HepG2 (cell line): Measurements from ENCODE around the gene VWA2. TPM values are rescaled to one million over a fixed set of nuclear protein-coding genes. Genes with fewer than 3 reads are reported as not detected.
A peak's percentile ranks its signal among the peaks of the same experiment; 100 is the strongest.

Source experiments
- DMAP1 ChIP-seq: IDR thresholded peaks from 2 replicates; pipeline ENCODE4 v1.6.1; 2016
- DNMT3B ChIP-seq: conservative IDR thresholded peaks from 2 replicates; pipeline ENCODE4 v1.6.1; 2016; ENCODE audit warnings: missing biosample characterization, control low read depth
- GABPB1 ChIP-seq: IDR thresholded peaks from 2 replicates; pipeline ENCODE4 v1.6.1; 2016; ENCODE audit warnings: mild to moderate bottlenecking, missing genetic modification reagents, moderate library complexity, missing compliant biosample characterization
- GFI1 ChIP-seq: sonication (generic); formaldehyde crosslinking; IDR thresholded peaks from 2 replicates; pipeline ENCODE4 v1.5.0; 2020; ENCODE audit warnings: missing genetic modification reagents, mild to moderate bottlenecking, borderline replicate concordance
- GPBP1L1 ChIP-seq: sonication (generic); formaldehyde crosslinking; IDR thresholded peaks from 2 replicates; pipeline ENCODE4 v1.5.0; 2020; ENCODE audit warnings: mild to moderate bottlenecking, missing genetic modification reagents
- HES4 ChIP-seq: sonication (generic); formaldehyde crosslinking; IDR thresholded peaks from 2 replicates; pipeline ENCODE4 v1.9.0; 2021; ENCODE audit warnings: mild to moderate bottlenecking, missing genetic modification reagents, borderline replicate concordance
- LRRFIP1 ChIP-seq: sonication (generic); formaldehyde crosslinking; conservative IDR thresholded peaks from 2 replicates; pipeline ENCODE4 v1.4.0; 2020; ENCODE audit warnings: missing genetic modification reagents
- MTA1 ChIP-seq: sonication (generic); formaldehyde crosslinking; IDR thresholded peaks from 2 replicates; pipeline ENCODE4 v1.4.0; 2020; ENCODE audit warnings: missing genetic modification reagents, mild to moderate bottlenecking, borderline replicate concordance
- MTF2 ChIP-seq: sonication (generic); formaldehyde crosslinking; IDR thresholded peaks from 2 replicates; pipeline ENCODE4 v1.5.0; 2020; ENCODE audit warnings: missing genetic modification reagents, borderline replicate concordance
- PBX3 ChIP-seq: sonication (generic); formaldehyde crosslinking; IDR thresholded peaks from 2 replicates; pipeline ENCODE4 v1.8.1; 2023; ENCODE audit warnings: missing genetic modification reagents, inconsistent platforms, borderline replicate concordance
- REXO4 ChIP-seq: sonication (generic); formaldehyde crosslinking; IDR thresholded peaks from 2 replicates; pipeline ENCODE4 v1.8.0; 2022; ENCODE audit warnings: missing genetic modification reagents, mild to moderate bottlenecking, borderline replicate concordance
- SAP130 ChIP-seq: IDR thresholded peaks from 2 replicates; pipeline ENCODE4 v1.6.1; 2016; ENCODE audit warnings: low read depth
- ZBTB38 ChIP-seq: sonication (generic); formaldehyde crosslinking; IDR thresholded peaks from 2 replicates; pipeline ENCODE4 v1.5.1; 2020; ENCODE audit warnings: mild to moderate bottlenecking, missing genetic modification reagents
- ZNF207 ChIP-seq: fragments of 450-650 bp; IDR thresholded peaks from 2 replicates; pipeline ENCODE4 v1.6.1; 2016; ENCODE audit warnings: antibody characterized with exemption, borderline replicate concordance
- ZNF530 ChIP-seq: sonication (generic); formaldehyde crosslinking; IDR thresholded peaks from 2 replicates; pipeline ENCODE4 v1.5.0; 2020; ENCODE audit warnings: low read depth, mild to moderate bottlenecking, missing genetic modification reagents
- ZNF687 ChIP-seq: sonication (generic); formaldehyde crosslinking; IDR thresholded peaks from 2 replicates; pipeline ENCODE4 v1.5.1; 2020; ENCODE audit warnings: mild to moderate bottlenecking, missing genetic modification reagents, moderate library complexity
- ZNF800 ChIP-seq: sonication (generic); formaldehyde crosslinking; IDR thresholded peaks from 2 replicates; pipeline ENCODE4 v1.4.0; 2020; ENCODE audit warnings: missing genetic modification reagents
- polyA plus RNA-seq, 8 experiments: library from polyadenylated mRNA; depleted of rRNA in 3 of 8; stranded (reverse) in 7 of 8; unstranded in 1 of 8; fragments of >200 nt; fragmentation: Illumina TruSeq in 4 of 8; extraction: Trizol in 4 of 8; gene quantifications; 2 replicates each; pipeline versions ENCODE4 v1.2.1 to v1.2.3, GENCODE V29; 2011 to 2016; ENCODE audit warnings: low read depth in 4 of 8, missing spikeins in 1 of 8, mixed read lengths in 1 of 8; ENCODE audit not compliant: insufficient read depth in 1 of 8
- total RNA-seq, 5 experiments: library from RNA; depleted of rRNA; stranded (reverse); fragments of >200 nt; fragmentation: Illumina TruSeq; extraction: Trizol; gene quantifications; 2 replicates each; pipeline ENCODE4 v1.2.3, GENCODE V29; 2016; ENCODE audit warnings: low read depth in 1 of 5

The VWA2 gene
- total and polyA plus RNA-seq, 2 of the 13 experiments (the other 11 are each of a cell fraction or from before 2014, with no cell fraction given) = not detected

GRCh38 chr10:114239117-114239993 is at the start of gene VWA2 (continued):
- TF ChIP-seq ZNF207 = no peak
- TF ChIP-seq ZNF800 (CRISPR knock-in tag) = 0 out of 2 replicates have a peak, but pooled peaks have one; percentile 54
- no peak for TF ChIP-seq ZBTB38 (CRISPR knock-in tag)
- no peak for TF ChIP-seq ZNF530
- TF ChIP-seq ZNF687 (CRISPR knock-in tag) = peak; percentile 39
- no peak for TF ChIP-seq REXO4
- peak; percentile 30; the same call in 1 of the 2 replicates for TF ChIP-seq MTF2 (CRISPR knock-in tag)
- no peak for TF ChIP-seq DNMT3B (CRISPR knock-in tag)
- TF ChIP-seq GABPB1 (CRISPR knock-in tag) = peak; percentile 47; the same call in 1 of the 2 replicates
- no peak for TF ChIP-seq GPBP1L1
- TF ChIP-seq PBX3 (CRISPR knock-in tag) = no peak
- TF ChIP-seq HES4 (CRISPR knock-in tag) = 0 out of 2 replicates have a peak, but pooled peaks have one; percentile 43
- TF ChIP-seq MTA1 (CRISPR knock-in tag) = 0 out of 2 replicates have a peak, but pooled peaks have one; percentile 36
- TF ChIP-seq LRRFIP1 = no peak
- peak; percentile 20; the same call in 1 of the 2 replicates for TF ChIP-seq SAP130 (CRISPR knock-in tag)
- TF ChIP-seq DMAP1 = 0 out of 2 replicates have a peak, but pooled peaks have one; percentile 22
- TF ChIP-seq GFI1 (CRISPR knock-in tag) = no peak
